Caco-2 (cell line): ENCODE measurements around the gene DPRX. TPM values are rescaled to one million over a fixed set of nuclear protein-coding genes. Genes with fewer than 3 reads are reported as not detected.
A peak's percentile ranks its signal among the peaks of the same experiment; 100 is the strongest.

Experiments
- BruUV-seq: library from RNA; stranded (reverse); fragments of 400-500 nt; replicated peaks from 2 replicates; lab custom pipeline; 2021; lab: Mats Ljungman, UMichigan
- CTCF ChIA-PET: fragments of 300-600 bp; sonication (Branson Sonifier 250); formaldehyde crosslinking; loops from one replicate; lab custom pipeline; 2022; ENCODE audit warnings: antibody characterized with exemption; lab: Charles Lee
- POLR2A ChIA-PET: fragments of 300-600 bp; sonication (Branson Sonifier 250); formaldehyde crosslinking; loops from one replicate; lab custom pipeline; 2022; ENCODE audit warnings: antibody characterized with exemption; lab: Charles Lee
- DNase-seq, 2 experiments: peaks; one replicate each; pipeline versions ENCODE4 v3.0.0 to v3.0.0-alpha.2; 2020 to 2022
- H3K27me3 ChIP-seq: replicated peaks from 2 replicates; pipeline ENCODE4 v1.6.0; 2011; ENCODE audit warnings: low read length; ENCODE audit not compliant: control insufficient read depth, insufficient read depth
- H3K36me3 ChIP-seq: 2 replicates; pipeline ENCODE4 v1.5.1; 2011; ENCODE audit warnings: low read length; ENCODE audit not compliant: control insufficient read depth, insufficient read depth
- H3K4me1 ChIP-seq: fragments of 250-450 bp; sonication (Bioruptor Pico); 2 replicates; pipeline ENCODE4 v1.5.1; 2020; ENCODE audit warnings: mild to moderate bottlenecking
- H3K4me3 ChIP-seq: 2 replicates; pipeline ENCODE4 v1.5.1; 2011; ENCODE audit warnings: low read depth, mild to moderate bottlenecking, control low read depth, low read length
- H3K9me3 ChIP-seq: fragments of 250-450 bp; sonication (Bioruptor Pico); 2 replicates; pipeline ENCODE4 v1.5.1; 2020; ENCODE audit warnings: mild to moderate bottlenecking, moderate library complexity
- H3K27ac Mint-ChIP-seq: one replicate; pipeline ENCODE4 v1.8.0; 2022; ENCODE audit warnings: mixed read lengths; ENCODE audit not compliant: unreplicated experiment
- H3K27me3 Mint-ChIP-seq: one replicate; pipeline ENCODE4 v1.8.0; 2022; ENCODE audit warnings: mixed read lengths; ENCODE audit not compliant: insufficient read depth, unreplicated experiment
- H3K36me3 Mint-ChIP-seq: one replicate; pipeline ENCODE4 v1.8.0; 2022; ENCODE audit warnings: mild to moderate bottlenecking, mixed read lengths; ENCODE audit not compliant: insufficient read depth, unreplicated experiment
- H3K4me1 Mint-ChIP-seq: one replicate; pipeline ENCODE4 v1.8.0; 2022; ENCODE audit warnings: low read depth, mixed read lengths; ENCODE audit not compliant: unreplicated experiment
- H3K4me3 Mint-ChIP-seq: one replicate; pipeline ENCODE4 v1.8.0; 2022; ENCODE audit warnings: mild to moderate bottlenecking, moderate library complexity, mixed read lengths; ENCODE audit not compliant: unreplicated experiment
- H3K9me3 Mint-ChIP-seq: one replicate; pipeline ENCODE4 v1.8.0; 2022; ENCODE audit warnings: mixed read lengths; ENCODE audit not compliant: unreplicated experiment
- intact Hi-C: fragments of 100-400 bp; cut with micrococcal nuclease; formaldehyde crosslinking; loops from one replicate; pipeline ENCODE4 v1.10.0; 2022; ENCODE audit not compliant: unreplicated experiment
- total RNA-seq: library from RNA; stranded (reverse); gene quantifications from 2 replicates; pipeline ENCODE4 v1.2.3, GENCODE V29; 2022
- TF ChIP-seq, protein P1 (sequence below), 2 experiments: fragments of 200-600 bp in 1 of 2; IDR thresholded peaks; 1 replicate in 1 of 2; 2 replicates in 1 of 2; pipeline versions ENCODE4 v1.5.1 to v1.8.0; 2011 to 2022; ENCODE audit warnings: antibody characterized with exemption in 1 of 2, control low read depth in 1 of 2, inconsistent platforms in 1 of 2, low read depth in 1 of 2, low read length in 1 of 2, mild to moderate bottlenecking in 1 of 2, moderate library complexity in 1 of 2; ENCODE audit not compliant: insufficient read depth in 1 of 2, severe bottlenecking in 1 of 2, unreplicated experiment in 1 of 2

The DPRX gene
- total RNA-seq, 1 experiment from 2014 or later: not detected

DNA sequence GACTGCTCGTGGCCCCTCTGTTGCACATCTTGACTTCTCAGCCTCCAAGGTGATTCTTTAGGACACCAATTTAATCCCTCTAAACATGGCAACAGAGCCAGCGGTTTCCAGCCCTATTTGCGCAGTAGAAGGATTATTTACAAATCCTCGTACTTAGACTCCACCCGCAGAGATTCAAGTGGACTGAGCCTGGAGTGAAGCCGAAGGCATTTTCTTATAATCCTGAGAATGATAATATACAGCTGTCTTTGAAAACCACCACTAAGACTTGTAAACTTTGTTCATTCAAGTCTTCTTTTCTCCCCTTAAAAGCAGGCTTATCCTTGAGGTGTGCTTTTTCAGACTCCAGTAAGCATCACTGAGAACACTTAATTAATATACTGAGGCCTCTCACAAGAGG lies 4.8 kb upstream of the DPRX start:
- H3K9me3 ChIP-seq: no peaks in the 10 kb centered on the region; the same call in 1 of the 2 replicates
- peaks cover 16% of the 10 kb centered on the region for H3K9me3 Mint-ChIP-seq
- intact Hi-C loops: no loop called here
- H3K4me3 Mint-ChIP-seq: no peak overlapping the region
- CTCF ChIA-PET: no interaction called here
- H3K27ac Mint-ChIP-seq: no peak overlapping the region
- H3K4me1 ChIP-seq: peaks cover 10% of the 10 kb centered on the region
- peaks cover 5% of the 10 kb centered on the region for H3K4me1 Mint-ChIP-seq
- no peaks in the 10 kb centered on the region for H3K27me3 ChIP-seq
- TF ChIP-seq, protein P1, sequence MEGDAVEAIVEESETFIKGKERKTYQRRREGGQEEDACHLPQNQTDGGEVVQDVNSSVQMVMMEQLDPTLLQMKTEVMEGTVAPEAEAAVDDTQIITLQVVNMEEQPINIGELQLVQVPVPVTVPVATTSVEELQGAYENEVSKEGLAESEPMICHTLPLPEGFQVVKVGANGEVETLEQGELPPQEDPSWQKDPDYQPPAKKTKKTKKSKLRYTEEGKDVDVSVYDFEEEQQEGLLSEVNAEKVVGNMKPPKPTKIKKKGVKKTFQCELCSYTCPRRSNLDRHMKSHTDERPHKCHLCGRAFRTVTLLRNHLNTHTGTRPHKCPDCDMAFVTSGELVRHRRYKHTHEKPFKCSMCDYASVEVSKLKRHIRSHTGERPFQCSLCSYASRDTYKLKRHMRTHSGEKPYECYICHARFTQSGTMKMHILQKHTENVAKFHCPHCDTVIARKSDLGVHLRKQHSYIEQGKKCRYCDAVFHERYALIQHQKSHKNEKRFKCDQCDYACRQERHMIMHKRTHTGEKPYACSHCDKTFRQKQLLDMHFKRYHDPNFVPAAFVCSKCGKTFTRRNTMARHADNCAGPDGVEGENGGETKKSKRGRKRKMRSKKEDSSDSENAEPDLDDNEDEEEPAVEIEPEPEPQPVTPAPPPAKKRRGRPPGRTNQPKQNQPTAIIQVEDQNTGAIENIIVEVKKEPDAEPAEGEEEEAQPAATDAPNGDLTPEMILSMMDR (IDR thresholded peaks at IDR 0.05; ENCODE audit: insufficient read depth in 1 of 2, low read depth in 1 of 2, low read length in 1 of 2, severe bottlenecking in 1 of 2, unreplicated experiment in 1 of 2): no peak
- H3K36me3 Mint-ChIP-seq: peaks cover 17% of the 10 kb centered on the region
- POLR2A ChIA-PET: no interaction called here
- BruUV-seq: no TSS peak
- no peak for DNase-seq
- no peaks in the 10 kb centered on the region for H3K36me3 ChIP-seq
- H3K4me3 ChIP-seq: no peak overlapping the region
- no peaks in the 10 kb centered on the region for H3K27me3 Mint-ChIP-seq

GRCh38 chr19:53634768-53635167 lies 3.0 kb downstream of the DPRX start:
- H3K4me3 Mint-ChIP-seq: no peak overlapping the region
- no peaks in the 10 kb centered on the region for H3K4me1 Mint-ChIP-seq
- intact Hi-C loops: no loop called here
- H3K4me1 ChIP-seq: no peaks in the 10 kb centered on the region
- H3K27ac Mint-ChIP-seq: peak overlapping the region; percentile 14
- H3K4me3 ChIP-seq: no peak overlapping the region
- no peaks in the 10 kb centered on the region for H3K27me3 ChIP-seq
- DNase-seq: no peak
- CTCF ChIA-PET: no interaction called here
- no peaks in the 10 kb centered on the region for H3K36me3 ChIP-seq
- TF ChIP-seq, protein P1 (IDR thresholded peaks at IDR 0.05; ENCODE audit: insufficient read depth in 1 of 2, low read depth in 1 of 2, low read length in 1 of 2, severe bottlenecking in 1 of 2, unreplicated experiment in 1 of 2): no peak
- H3K9me3 Mint-ChIP-seq: peaks cover 19% of the 10 kb centered on the region
- POLR2A ChIA-PET: no interaction called here
- H3K27me3 Mint-ChIP-seq: no peaks in the 10 kb centered on the region
- no peaks in the 10 kb centered on the region for H3K36me3 Mint-ChIP-seq
- peaks cover 16% of the 10 kb centered on the region for H3K9me3 ChIP-seq
- no TSS peak for BruUV-seq

GRCh38 chr19:53639471-53639870 lies 7.7 kb downstream of the DPRX start:
- TF ChIP-seq, protein P1 (IDR thresholded peaks at IDR 0.05; ENCODE audit: insufficient read depth in 1 of 2, low read depth in 1 of 2, low read length in 1 of 2, severe bottlenecking in 1 of 2, unreplicated experiment in 1 of 2): no peak
- ChIA-PET POLR2A (interaction anchor here (0.6 kb wide), 1 partner anchor 240 kb away, joined by 3 read pairs; no protein-coding TSS in a partner anchor), CTCF (no interaction called here)
- DNase-seq: no peak
- Mint-ChIP-seq H3K4me3 (no peak overlapping the region), H3K4me1 (peaks cover 21% of the 10 kb centered on the region), H3K27ac (no peak overlapping the region), H3K27me3 (no peaks in the 10 kb centered on the region), H3K9me3 (peaks cover 24% of the 10 kb centered on the region), H3K36me3 (no peaks in the 10 kb centered on the region)
- BruUV-seq: no TSS peak
- no peaks in the 10 kb centered on the region for H3K36me3 ChIP-seq
- H3K4me3 ChIP-seq: no peak overlapping the region
- H3K9me3 ChIP-seq: peaks cover 10% of the 10 kb centered on the region; the same call in 1 of the 2 replicates
- peaks cover 20% of the 10 kb centered on the region for H3K4me1 ChIP-seq
- intact Hi-C loops: no loop called here
- H3K27me3 ChIP-seq: no peaks in the 10 kb centered on the region
